VCaP (cell line): ENCODE data around the gene TTLL11.

Source experiments
- H3K27ac ChIP-seq: fragments of 450-650 bp; 2 replicates; pipeline ENCODE4 v1.5.1; 2017
- TF ChIP-seq, protein P1 (sequence below): fragments of 450-650 bp; conservative IDR thresholded peaks from 2 replicates; pipeline ENCODE4 v1.5.1; 2017; ENCODE audit warnings: mild to moderate bottlenecking, moderate library complexity

The TTLL11 gene

GRCh38 chr9:121809356-121810050 lies 283.6 kb downstream of the TTLL11 start:
- TF ChIP-seq, protein P1, sequence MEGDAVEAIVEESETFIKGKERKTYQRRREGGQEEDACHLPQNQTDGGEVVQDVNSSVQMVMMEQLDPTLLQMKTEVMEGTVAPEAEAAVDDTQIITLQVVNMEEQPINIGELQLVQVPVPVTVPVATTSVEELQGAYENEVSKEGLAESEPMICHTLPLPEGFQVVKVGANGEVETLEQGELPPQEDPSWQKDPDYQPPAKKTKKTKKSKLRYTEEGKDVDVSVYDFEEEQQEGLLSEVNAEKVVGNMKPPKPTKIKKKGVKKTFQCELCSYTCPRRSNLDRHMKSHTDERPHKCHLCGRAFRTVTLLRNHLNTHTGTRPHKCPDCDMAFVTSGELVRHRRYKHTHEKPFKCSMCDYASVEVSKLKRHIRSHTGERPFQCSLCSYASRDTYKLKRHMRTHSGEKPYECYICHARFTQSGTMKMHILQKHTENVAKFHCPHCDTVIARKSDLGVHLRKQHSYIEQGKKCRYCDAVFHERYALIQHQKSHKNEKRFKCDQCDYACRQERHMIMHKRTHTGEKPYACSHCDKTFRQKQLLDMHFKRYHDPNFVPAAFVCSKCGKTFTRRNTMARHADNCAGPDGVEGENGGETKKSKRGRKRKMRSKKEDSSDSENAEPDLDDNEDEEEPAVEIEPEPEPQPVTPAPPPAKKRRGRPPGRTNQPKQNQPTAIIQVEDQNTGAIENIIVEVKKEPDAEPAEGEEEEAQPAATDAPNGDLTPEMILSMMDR = no peak
- no peak overlapping the region for H3K27ac ChIP-seq

DNA sequence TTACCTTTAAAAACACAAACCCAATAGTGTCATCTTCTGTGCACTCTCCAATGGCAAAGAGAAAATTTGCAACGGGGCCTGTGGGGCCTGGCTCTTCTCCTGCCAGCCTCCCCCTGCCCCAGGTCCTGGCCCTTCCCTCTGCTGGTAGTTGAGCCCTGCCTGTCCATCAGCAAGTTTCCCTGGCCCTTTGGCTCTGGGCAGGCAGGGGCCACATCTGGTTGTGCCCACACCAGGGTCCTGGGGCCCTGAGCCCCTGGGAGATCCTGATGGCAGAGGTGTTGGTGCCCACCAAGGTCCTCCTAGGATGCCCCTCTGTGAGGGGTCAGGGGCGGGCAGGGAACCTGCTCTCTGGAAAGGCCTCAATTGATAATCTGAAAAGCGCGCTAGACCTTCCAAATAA lies 284.3 kb downstream of the TTLL11 start:
- no peak overlapping the region for H3K27ac ChIP-seq
- TF ChIP-seq, protein P1 = no peak

DNA sequence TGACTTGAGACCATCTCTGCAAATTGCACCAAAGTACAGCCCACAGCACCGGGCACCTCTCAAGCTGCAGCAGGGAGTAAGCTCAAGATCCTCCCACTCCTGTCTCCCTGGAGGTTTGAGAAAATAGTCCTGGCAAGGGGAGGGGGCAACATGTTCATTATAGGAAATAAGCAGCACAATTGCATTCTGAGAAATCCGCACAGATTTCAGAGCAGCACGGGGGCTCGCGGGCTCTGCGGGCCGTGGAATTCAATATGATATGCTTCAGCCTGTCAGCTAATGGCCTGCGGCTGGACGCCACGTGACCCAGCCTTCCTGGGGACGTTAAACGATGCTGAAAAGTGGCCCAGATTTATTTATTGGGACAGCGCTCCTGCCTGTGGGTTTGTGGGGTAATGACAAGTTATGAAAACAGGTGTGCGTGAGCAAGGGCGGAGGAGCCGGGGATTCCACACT lies 285.3 kb downstream of the TTLL11 start:
- no peak overlapping the region for H3K27ac ChIP-seq
- TF ChIP-seq, protein P1 = no peak

DNA sequence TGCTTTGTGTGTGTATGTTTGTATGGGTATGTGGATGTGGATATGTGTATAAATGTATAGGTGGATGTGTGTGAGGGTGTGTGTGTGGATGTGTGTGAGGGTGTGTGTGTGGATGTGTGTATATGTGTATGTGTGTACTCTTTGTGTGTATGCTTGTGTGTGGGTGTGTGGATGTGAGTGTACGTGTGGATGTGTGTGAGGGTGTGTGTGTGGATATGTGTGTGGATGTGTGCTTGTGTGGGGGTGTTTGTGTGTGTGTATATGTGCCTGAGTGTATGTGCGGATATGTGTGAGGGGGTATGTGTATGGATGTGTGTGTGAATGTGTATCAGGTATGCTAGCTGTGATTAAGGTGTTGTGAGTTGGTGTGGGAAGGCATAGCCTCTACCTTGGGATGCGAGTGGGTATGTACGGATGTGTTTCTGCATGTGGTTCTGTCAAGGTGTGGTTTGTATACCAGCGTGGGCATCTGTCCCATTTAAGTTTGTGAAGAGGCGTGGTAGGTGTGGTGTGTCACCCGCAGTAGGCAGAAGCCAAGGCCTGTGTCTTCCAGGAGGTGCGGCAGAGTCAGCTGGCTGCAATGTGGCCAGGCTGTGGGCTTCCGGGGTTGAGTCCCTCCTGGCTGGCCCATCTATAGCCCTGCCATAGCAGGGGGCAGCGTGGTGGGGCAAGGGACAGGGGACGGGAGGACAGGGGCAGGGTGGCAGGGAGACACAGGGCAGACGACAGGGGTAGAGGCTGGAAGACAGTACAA lies 285.9 kb downstream of the TTLL11 start:
- TF ChIP-seq, protein P1 = no peak
- H3K27ac ChIP-seq = no peak overlapping the region

- H3K27ac ChIP-seq = no peak overlapping the region
- TF ChIP-seq, protein P1 = no peak
Measured at GRCh38 chr9:121802753-121803152, 290.4 kb downstream of the TTLL11 start.

DNA sequence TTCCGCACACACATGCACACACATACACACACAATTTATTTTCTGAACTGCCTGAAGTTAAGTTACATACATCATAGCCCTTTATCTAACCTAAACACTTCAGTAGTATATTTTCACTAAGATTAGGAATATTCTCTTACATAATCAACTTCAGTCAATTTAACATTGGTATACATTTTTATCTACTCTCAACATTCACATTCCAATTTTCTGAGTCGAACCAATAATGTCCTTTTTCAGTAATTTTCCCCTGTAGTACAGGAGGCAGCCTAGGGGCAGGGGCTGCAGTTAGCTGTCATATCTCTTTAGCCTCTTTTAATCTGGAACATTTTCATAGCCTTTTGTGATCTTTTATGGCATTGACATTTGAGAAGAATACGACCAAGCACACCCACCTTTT lies 291.5 kb downstream of the TTLL11 start:
- TF ChIP-seq, protein P1 = no peak
- no peak overlapping the region for H3K27ac ChIP-seq

- TF ChIP-seq, protein P1 = no peak
- H3K27ac ChIP-seq = no peak overlapping the region
Measured at GRCh38 chr9:121800376-121800775, 292.7 kb downstream of the TTLL11 start.
